Vagina (tissue), 2 donors: ENCODE data around the gene MSH5. TPM values are rescaled to one million over a fixed set of nuclear protein-coding genes. Genes with fewer than 3 reads are reported as not detected.

Experiments
- DNase-seq, 2 donors: peaks; one replicate each; pipeline ENCODE4 v3.0.0-alpha.2; 2017; ENCODE audit errors: extremely low spot score in 2 of 2
- H3K27ac ChIP-seq: fragments of 200-600 bp; sonication (generic); one replicate; pipeline ENCODE4 v1.5.1; 2019
- H3K27me3 ChIP-seq: fragments of 200-600 bp; sonication (generic); one replicate; pipeline ENCODE4 v1.5.1; 2019
- H3K36me3 ChIP-seq, 2 donors: fragments of 200-600 bp; sonication (generic); one replicate each; pipeline ENCODE4 v1.5.1; 2017 to 2019
- H3K4me1 ChIP-seq: fragments of 200-600 bp; sonication (generic); one replicate; pipeline ENCODE4 v1.5.1; 2019
- H3K4me3 ChIP-seq, 2 donors: fragments of 200-600 bp; sonication (generic); 1 replicate in 1 of 2; 2 replicates in 1 of 2; pipeline ENCODE4 v1.5.1; 2016 to 2019
- H3K9me3 ChIP-seq: fragments of 200-600 bp; sonication (generic); one replicate; pipeline ENCODE4 v1.5.1; 2019
- CTCF ChIP-seq, 3 experiments: fragments of 450-650 bp in 2 of 3; fragments of 200-600 bp in 1 of 3; sonication (generic) in 1 of 3; IDR thresholded peaks; one replicate each; pipeline ENCODE4 v1.5.1; 2017 to 2019; ENCODE audit warnings: antibody characterized with exemption in 3 of 3, mild to moderate bottlenecking in 2 of 3, moderate library complexity in 2 of 3
- POLR2A ChIP-seq, 2 donors: fragments of 450-650 bp; IDR thresholded peaks; one replicate each; pipeline ENCODE4 v1.6.1; 2017; ENCODE audit warnings: antibody characterized with exemption in 2 of 2, mild to moderate bottlenecking in 2 of 2, moderate library complexity in 2 of 2
- POLR2AphosphoS5 ChIP-seq, 2 donors: sonication (generic); formaldehyde crosslinking; IDR thresholded peaks; one replicate each; pipeline ENCODE4 v1.9.0; 2017; ENCODE audit warnings: antibody characterized with exemption in 2 of 2, mild to moderate bottlenecking in 2 of 2, low read depth in 1 of 2; ENCODE audit not compliant: insufficient read depth in 1 of 2
- intact Hi-C: fragments of 100-400 bp; cut with DNase I; formaldehyde crosslinking; loops from one replicate; pipeline ENCODE4 v1.15.1; 2023
- total RNA-seq: library from RNA; depleted of rRNA; stranded (reverse); fragments of >200 nt; gene quantifications from one replicate; pipeline ENCODE4 v1.2.3, GENCODE V29; 2016

MSH5 gene
- total RNA-seq, 1 donor from 2014 or later: 11.0 TPM

GRCh38 chr6:31778193-31778592 is 38.4 kb downstream of the MSH5 start:
- Histone ChIP-seq H3K36me3 (peaks cover 0 to 45% of the 10 kb centered on the region in 2 donors), H3K27me3 (no peaks in the 10 kb centered on the region), H3K4me1 (peaks cover 11% of the 10 kb centered on the region), H3K4me3 (no peak overlapping the region), H3K27ac (no peak overlapping the region), H3K9me3 (no peaks in the 10 kb centered on the region)
- no peak for TF ChIP-seq CTCF (IDR thresholded peaks at IDR 0.05)
- no peak for TF ChIP-seq POLR2A (IDR thresholded peaks at IDR 0.05)
- TF ChIP-seq POLR2AphosphoS5 (IDR thresholded peaks at IDR 0.05; ENCODE audit: insufficient read depth in 1 of 2, low read depth in 1 of 2): no peak
- DNase-seq: no peak
- intact Hi-C loops: no loop called here

- H3K4me1 ChIP-seq: peaks cover 11% of the 10 kb centered on the region
- H3K27ac ChIP-seq: no peak overlapping the region
- no peaks in the 10 kb centered on the region for H3K9me3 ChIP-seq
- H3K36me3 ChIP-seq: peaks cover 0 to 50% of the 10 kb centered on the region in 2 donors
- intact Hi-C loops: no loop called here
- H3K27me3 ChIP-seq: no peaks in the 10 kb centered on the region
- no peak for DNase-seq
- TF ChIP-seq POLR2A (IDR thresholded peaks at IDR 0.05) (no peak), POLR2AphosphoS5 (IDR thresholded peaks at IDR 0.05; ENCODE audit: insufficient read depth in 1 of 2, low read depth in 1 of 2) (no peak), CTCF (IDR thresholded peaks at IDR 0.05) (no peak)
- no peak overlapping the region for H3K4me3 ChIP-seq
Measured at GRCh38 chr6:31778999-31779885, 39.4 kb downstream of the MSH5 start.

- Histone ChIP-seq H3K27me3 (no peaks in the 10 kb centered on the region), H3K9me3 (no peaks in the 10 kb centered on the region), H3K27ac (no peak overlapping the region), H3K36me3 (peaks cover 0 to 57% of the 10 kb centered on the region in 2 donors), H3K4me1 (peaks cover 11% of the 10 kb centered on the region), H3K4me3 (no peak overlapping the region)
- intact Hi-C loops: no loop called here
- no peak for DNase-seq
- TF ChIP-seq POLR2AphosphoS5 (IDR thresholded peaks at IDR 0.05; ENCODE audit: insufficient read depth in 1 of 2, low read depth in 1 of 2) (no peak), POLR2A (IDR thresholded peaks at IDR 0.05) (no peak), CTCF (IDR thresholded peaks at IDR 0.05) (no peak)
Measured at GRCh38 chr6:31779908-31780307, 40.1 kb downstream of the MSH5 start.

GRCh38 chr6:31780507-31781243 is 40.9 kb downstream of the MSH5 start:
- H3K4me1 ChIP-seq: peaks cover 11% of the 10 kb centered on the region
- peaks cover 0 to 60% of the 10 kb centered on the region in 2 donors for H3K36me3 ChIP-seq
- no peak for DNase-seq
- H3K4me3 ChIP-seq: no peak overlapping the region
- H3K27me3 ChIP-seq: no peaks in the 10 kb centered on the region
- H3K9me3 ChIP-seq: no peaks in the 10 kb centered on the region
- H3K27ac ChIP-seq: no peak overlapping the region
- intact Hi-C loops: no loop called here
- TF ChIP-seq POLR2AphosphoS5 (IDR thresholded peaks at IDR 0.05; ENCODE audit: insufficient read depth in 1 of 2, low read depth in 1 of 2) (no peak), POLR2A (IDR thresholded peaks at IDR 0.05) (no peak), CTCF (IDR thresholded peaks at IDR 0.05) (no peak)
